A673 (cell line): ENCODE results near the gene SPI1. TPM values are rescaled to one million over a fixed set of nuclear protein-coding genes. Genes with fewer than 3 reads are reported as not detected.

ENCODE experiments used
- BruUV-seq: library from RNA; stranded (reverse); fragments of 400-500 nt; replicated peaks from 2 replicates; lab custom pipeline; 2021; lab: Mats Ljungman, UMichigan
- CTCF ChIA-PET: fragments of 300-600 bp; sonication (Branson Sonifier 250); formaldehyde crosslinking; loops from one replicate; lab custom pipeline; 2022; ENCODE audit warnings: antibody characterized with exemption; lab: Charles Lee
- POLR2A ChIA-PET: fragments of 300-600 bp; sonication (Branson Sonifier 250); formaldehyde crosslinking; loops from one replicate; lab custom pipeline; 2022; ENCODE audit warnings: antibody characterized with exemption; ENCODE audit not compliant: low non-redundant PET; lab: Charles Lee
- DNase-seq: peaks from one replicate; pipeline ENCODE4 v3.0.0-alpha.2; 2015; ENCODE audit warnings: low spot score
- H3K27ac ChIP-seq: fragments of 200-600 bp; sonication (generic); 2 replicates; pipeline ENCODE4 v1.5.1; 2016; ENCODE audit warnings: mixed run types, low read depth, mild to moderate bottlenecking, mixed read lengths, antibody characterized with exemption, low read length; ENCODE audit not compliant: poor library complexity, severe bottlenecking
- H3K27me3 ChIP-seq: fragments of 200-600 bp; sonication (generic); replicated peaks from 2 replicates; pipeline ENCODE4 v1.6.1; 2017; ENCODE audit warnings: mixed run types, low read depth, mild to moderate bottlenecking, mixed read lengths, antibody characterized with exemption, low read length; ENCODE audit not compliant: insufficient read depth, poor library complexity
- H3K36me3 ChIP-seq: fragments of 200-600 bp; sonication (generic); 2 replicates; pipeline ENCODE4 v1.6.1; 2016; ENCODE audit warnings: mixed run types, mild to moderate bottlenecking, mixed read lengths, antibody characterized with exemption, low read length; ENCODE audit not compliant: insufficient read depth, poor library complexity, severe bottlenecking
- H3K4me1 ChIP-seq: fragments of 200-600 bp; sonication (generic); 2 replicates; pipeline ENCODE4 v1.6.1; 2017; ENCODE audit warnings: mixed run types, mild to moderate bottlenecking, mixed read lengths, antibody characterized with exemption, low read length; ENCODE audit not compliant: insufficient read depth, poor library complexity, severe bottlenecking
- H3K4me3 ChIP-seq: fragments of 200-600 bp; sonication (generic); 2 replicates; pipeline ENCODE4 v1.5.1; 2016; ENCODE audit warnings: low read depth, mixed run types, mild to moderate bottlenecking, mixed read lengths, low read length; ENCODE audit not compliant: poor library complexity, severe bottlenecking
- H3K9me3 ChIP-seq: fragments of 200-600 bp; sonication (generic); 2 replicates; pipeline ENCODE4 v1.6.1; 2016; ENCODE audit warnings: mixed run types, low read depth, mild to moderate bottlenecking, mixed read lengths, antibody characterized with exemption, low read length; ENCODE audit not compliant: poor library complexity, severe bottlenecking
- EZH2 ChIP-seq: fragments of 200-600 bp; sonication (generic); IDR thresholded peaks from 2 replicates; pipeline ENCODE4 v1.6.1; 2017; ENCODE audit warnings: borderline replicate concordance, low read depth, mild to moderate bottlenecking, mixed read lengths, antibody characterized with exemption, low read length; ENCODE audit not compliant: poor library complexity, severe bottlenecking
- intact Hi-C: fragments of 100-400 bp; cut with micrococcal nuclease; formaldehyde crosslinking; loops from one replicate; pipeline ENCODE4 v1.10.0; 2022; ENCODE audit not compliant: unreplicated experiment
- total RNA-seq: library from RNA; stranded (reverse); gene quantifications from 2 replicates; pipeline ENCODE4 v1.2.3, GENCODE V29; 2021
- TF ChIP-seq, protein P1 (sequence below): fragments of 300-800, 200-600 bp; sonication (generic); conservative IDR thresholded peaks from 2 replicates; pipeline ENCODE4 v1.5.1; 2017; ENCODE audit warnings: low read depth, mild to moderate bottlenecking, antibody characterized with exemption, low read length, moderate library complexity, mixed read lengths

SPI1 gene
- total RNA-seq, 1 experiment from 2014 or later = not detected

DNA sequence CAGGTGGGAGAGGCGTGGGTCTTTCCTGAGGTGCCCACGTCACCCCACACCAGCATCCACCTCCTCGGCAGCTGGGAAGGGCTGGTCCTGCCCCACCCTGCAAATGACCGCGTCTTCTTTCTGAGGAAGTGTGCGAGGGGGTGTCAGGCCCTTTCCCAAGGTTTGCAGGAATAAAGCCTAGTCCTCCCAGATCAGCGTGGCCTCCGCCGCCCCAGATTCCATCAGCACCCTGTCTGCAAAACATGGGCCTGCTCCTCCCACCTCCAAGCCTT lies 15.6 kb upstream of the SPI1 start:
- DNase-seq = no peak
- BruUV-seq = no TSS peak
- TF ChIP-seq, protein P1, sequence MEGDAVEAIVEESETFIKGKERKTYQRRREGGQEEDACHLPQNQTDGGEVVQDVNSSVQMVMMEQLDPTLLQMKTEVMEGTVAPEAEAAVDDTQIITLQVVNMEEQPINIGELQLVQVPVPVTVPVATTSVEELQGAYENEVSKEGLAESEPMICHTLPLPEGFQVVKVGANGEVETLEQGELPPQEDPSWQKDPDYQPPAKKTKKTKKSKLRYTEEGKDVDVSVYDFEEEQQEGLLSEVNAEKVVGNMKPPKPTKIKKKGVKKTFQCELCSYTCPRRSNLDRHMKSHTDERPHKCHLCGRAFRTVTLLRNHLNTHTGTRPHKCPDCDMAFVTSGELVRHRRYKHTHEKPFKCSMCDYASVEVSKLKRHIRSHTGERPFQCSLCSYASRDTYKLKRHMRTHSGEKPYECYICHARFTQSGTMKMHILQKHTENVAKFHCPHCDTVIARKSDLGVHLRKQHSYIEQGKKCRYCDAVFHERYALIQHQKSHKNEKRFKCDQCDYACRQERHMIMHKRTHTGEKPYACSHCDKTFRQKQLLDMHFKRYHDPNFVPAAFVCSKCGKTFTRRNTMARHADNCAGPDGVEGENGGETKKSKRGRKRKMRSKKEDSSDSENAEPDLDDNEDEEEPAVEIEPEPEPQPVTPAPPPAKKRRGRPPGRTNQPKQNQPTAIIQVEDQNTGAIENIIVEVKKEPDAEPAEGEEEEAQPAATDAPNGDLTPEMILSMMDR = no peak
- TF ChIP-seq EZH2 = no peak
- H3K27ac ChIP-seq = no peak overlapping the region
- no peaks in the 10 kb centered on the region for H3K36me3 ChIP-seq
- H3K27me3 ChIP-seq = no peaks in the 10 kb centered on the region
- no peak overlapping the region for H3K4me3 ChIP-seq
- no peaks in the 10 kb centered on the region for H3K4me1 ChIP-seq
- intact Hi-C loops = no loop called here
- ChIA-PET CTCF (no interaction called here), POLR2A (no interaction called here)
- no peaks in the 10 kb centered on the region for H3K9me3 ChIP-seq

DNA sequence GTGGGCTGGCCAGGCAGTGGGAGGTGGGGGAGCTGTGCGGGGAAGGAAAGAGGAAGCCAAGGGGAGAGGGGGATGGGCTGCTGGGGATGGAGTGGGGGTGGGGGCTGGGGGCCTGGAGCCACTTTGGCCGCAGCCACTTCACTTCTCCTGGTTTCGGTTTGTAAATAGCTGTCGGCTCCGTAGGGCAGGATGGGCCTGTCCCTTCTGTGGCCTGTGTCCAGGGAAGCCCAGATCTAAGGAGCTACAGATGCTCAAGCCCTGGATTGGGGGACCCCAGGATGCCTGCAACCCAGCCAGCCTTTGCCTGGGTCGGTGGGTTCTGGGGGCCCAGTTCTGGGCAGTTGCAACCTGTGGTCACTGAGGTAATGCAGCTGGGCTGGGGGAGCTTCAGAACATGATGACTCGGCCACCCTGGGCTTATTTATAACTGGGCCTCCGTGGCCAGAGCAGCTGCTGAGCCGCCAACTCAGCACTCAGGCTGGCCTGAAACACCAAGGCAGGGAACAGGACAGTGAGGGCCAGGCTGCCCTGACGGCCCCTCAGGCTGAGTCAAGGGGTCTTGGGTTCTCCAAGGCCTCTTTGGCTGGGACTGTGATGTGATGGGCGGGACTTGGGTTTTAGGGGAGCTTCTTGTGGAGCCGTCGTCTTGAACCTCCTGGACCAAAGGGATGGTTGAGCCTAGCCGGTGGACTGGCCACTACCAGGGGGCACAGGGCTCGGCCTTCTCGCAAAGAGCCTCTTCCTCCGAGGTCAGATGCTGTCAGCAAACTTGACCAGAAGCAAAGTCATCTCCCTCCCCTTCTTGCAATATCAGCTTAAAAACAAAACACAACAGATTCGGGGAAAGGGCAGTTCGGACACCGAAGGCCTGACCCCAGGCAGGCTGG lies 15.1 kb upstream of the SPI1 start:
- Histone ChIP-seq H3K36me3 (no peaks in the 10 kb centered on the region), H3K27me3 (no peaks in the 10 kb centered on the region), H3K9me3 (no peaks in the 10 kb centered on the region), H3K4me1 (no peaks in the 10 kb centered on the region), H3K4me3 (no peak overlapping the region), H3K27ac (no peak overlapping the region)
- intact Hi-C loops = no loop called here
- ChIA-PET POLR2A (interaction anchor here (0.6 kb wide), 1 partner anchor 14 kb away, joined by 3 read pairs; no protein-coding TSS in a partner anchor), CTCF (no interaction called here)
- no peak for DNase-seq
- TF ChIP-seq, protein P1 = no peak
- TF ChIP-seq EZH2 = no peak
- BruUV-seq = no TSS peak

DNA sequence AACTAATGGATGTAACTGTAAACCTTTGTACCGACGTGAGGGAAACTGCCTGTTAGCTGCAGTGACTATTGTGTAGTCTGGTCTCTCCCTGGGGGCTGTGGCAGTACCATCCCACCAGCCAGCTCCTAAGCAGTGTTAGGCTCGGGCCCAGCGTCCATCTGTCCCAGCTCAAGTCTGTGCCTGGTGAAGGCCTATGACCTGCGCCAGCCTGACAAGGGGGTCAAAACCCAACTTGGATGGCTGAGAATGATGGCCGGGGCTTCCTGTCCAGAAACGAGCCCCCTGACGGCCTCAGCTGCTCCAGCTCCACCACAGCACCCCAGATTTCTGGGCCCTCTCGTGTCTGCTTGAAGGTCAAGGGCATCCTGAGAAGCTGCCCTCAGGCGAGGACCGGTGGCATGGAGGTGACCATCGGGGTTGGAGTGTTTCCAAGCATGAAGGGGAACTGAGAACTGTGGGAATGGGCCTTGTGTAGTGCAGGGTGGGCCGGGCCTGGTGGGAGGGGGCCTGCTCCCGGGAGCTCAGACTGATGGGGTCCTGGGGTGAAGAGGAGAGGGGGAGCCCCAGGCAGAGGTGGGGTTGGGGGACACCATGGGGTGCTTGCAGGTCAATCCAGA lies 14.3 kb upstream of the SPI1 start:
- no peaks in the 10 kb centered on the region for H3K36me3 ChIP-seq
- H3K4me3 ChIP-seq = no peak overlapping the region
- no peak for DNase-seq
- H3K4me1 ChIP-seq = no peaks in the 10 kb centered on the region
- no TSS peak for BruUV-seq
- POLR2A ChIA-PET = no interaction called here
- H3K27ac ChIP-seq = no peak overlapping the region
- CTCF ChIA-PET = interaction anchor here (0.9 kb wide), 1 partner anchor 18 kb away, joined by 8 read pairs; no protein-coding TSS in a partner anchor
- TF ChIP-seq, protein P1 = no peak
- no peak for TF ChIP-seq EZH2
- no peaks in the 10 kb centered on the region for H3K27me3 ChIP-seq
- no peaks in the 10 kb centered on the region for H3K9me3 ChIP-seq
- intact Hi-C loops = no loop called here
